ENCODE measurements around the gene TRPM8. TPM values are rescaled to one million over a fixed set of nuclear protein-coding genes. Genes with fewer than 3 reads are reported as not detected.
A peak's percentile ranks its signal among the peaks of the same experiment; 100 is the strongest.

TRPM8 gene
- total RNA-seq, 2 experiments from 2014 or later = not detected

DNA sequence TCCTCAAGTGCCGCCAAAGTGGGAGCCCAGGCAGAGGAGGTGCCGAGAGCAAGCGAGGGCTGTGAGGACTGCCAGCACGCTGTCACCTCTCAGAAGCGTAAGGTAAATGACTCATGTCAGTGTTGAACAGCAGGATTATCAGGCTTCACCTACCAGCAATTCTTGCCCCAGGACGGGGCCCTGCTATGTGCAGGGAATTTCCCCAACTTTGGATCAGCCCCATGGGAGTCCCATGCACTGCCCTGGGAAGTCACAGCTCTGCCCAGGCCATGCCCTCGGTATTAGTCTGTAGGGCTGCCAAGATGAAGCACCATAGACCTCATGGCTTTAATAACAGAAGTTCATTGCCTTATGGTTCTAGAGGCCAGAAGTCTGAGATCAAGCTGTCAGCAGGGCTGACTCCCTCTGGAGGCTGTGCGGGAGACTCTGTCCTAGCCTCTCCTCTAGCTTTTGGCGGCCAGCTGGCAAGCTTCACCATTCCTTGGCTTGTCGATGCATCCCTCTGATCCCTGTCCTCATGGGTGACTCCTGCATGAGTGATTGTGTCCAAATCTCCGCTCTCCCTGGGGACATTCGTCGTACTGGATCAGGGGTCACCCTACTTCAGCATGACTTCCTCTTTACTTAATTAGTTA is 55.9 kb downstream of the TRPM8 start:
- H3K9me3 Mint-ChIP-seq (ENCODE audit: low read depth) = no peaks in the 10 kb centered on the region
- ATAC-seq = no peak
- no peak overlapping the region for H3K27ac Mint-ChIP-seq
- H3K4me3 Mint-ChIP-seq = no peak overlapping the region
- H3K4me1 Mint-ChIP-seq = peaks cover 19% of the 10 kb centered on the region
- CTCF ChIA-PET = interaction anchor here (1.2 kb wide), 2 partner anchors 532 to 572 kb away, joined by 3 read pairs; no protein-coding TSS in a partner anchor
- no peaks in the 10 kb centered on the region for H3K36me3 Mint-ChIP-seq
- no peak for DNase-seq
- H3K27me3 Mint-ChIP-seq = peaks cover 9% of the 10 kb centered on the region

DNA sequence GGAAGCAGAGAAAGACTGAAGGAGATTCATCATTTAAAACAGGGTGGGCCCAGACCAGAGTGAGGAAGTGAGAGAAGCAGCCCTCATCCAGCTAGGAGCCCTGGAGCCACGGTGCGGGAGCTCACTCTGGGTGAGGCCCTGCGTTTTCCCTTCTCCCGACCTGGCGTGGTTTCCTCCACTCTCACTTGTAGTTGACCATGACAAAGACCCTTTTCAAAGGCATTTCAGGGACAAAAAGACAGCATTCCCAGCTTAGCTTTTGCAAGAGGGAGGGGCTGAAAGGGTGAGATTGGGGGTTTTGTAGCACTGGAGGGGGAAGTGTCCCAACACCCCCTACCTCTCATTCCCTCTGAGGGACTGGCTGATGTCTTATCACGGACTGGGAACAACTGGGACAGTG is 56.6 kb downstream of the TRPM8 start:
- ATAC-seq (no peak), DNase-seq (no peak)
- CTCF ChIA-PET = interaction anchor here (1.0 to 2.6 kb wide), 5 partner anchors 36 to 572 kb away, joined by 3 to 8 read pairs (median 3); no protein-coding TSS in a partner anchor
- Mint-ChIP-seq H3K36me3 (no peaks in the 10 kb centered on the region), H3K9me3 (ENCODE audit: low read depth) (no peaks in the 10 kb centered on the region), H3K4me3 (no peak overlapping the region), H3K27me3 (peaks cover 9% of the 10 kb centered on the region), H3K4me1 (peaks cover 26% of the 10 kb centered on the region), H3K27ac (no peak overlapping the region)

DNA sequence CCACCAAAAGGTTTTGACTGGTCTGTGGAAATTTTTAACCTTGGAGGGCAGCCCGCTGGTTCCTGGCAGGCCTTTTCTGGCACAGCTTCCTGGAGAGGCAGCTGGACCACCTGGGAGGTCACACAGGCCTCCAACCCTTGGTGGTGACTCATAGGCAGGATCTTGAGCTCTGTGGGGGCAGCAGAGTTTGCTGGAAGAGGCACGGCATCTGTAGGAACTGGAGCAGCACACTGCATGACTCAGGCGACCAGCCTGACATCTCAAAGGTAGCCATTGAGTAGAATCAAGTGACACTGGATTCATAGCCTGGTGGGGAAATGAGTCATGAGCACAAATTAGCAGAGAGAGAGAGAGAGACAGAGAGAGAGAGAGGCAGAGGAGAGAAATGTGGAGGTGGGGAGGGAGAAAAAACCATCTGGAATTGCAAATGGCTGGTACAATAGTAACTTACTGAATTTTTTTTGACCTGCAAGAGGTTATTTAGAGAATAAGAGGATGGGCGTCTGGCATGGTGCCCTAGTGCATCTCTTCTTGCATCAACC is 57.4 kb downstream of the TRPM8 start:
- DNase-seq = peak; percentile 53
- ATAC-seq = peak; percentile 81
- Mint-ChIP-seq H3K4me1 (peaks cover 30% of the 10 kb centered on the region), H3K36me3 (no peaks in the 10 kb centered on the region), H3K4me3 (no peak overlapping the region), H3K27me3 (peaks cover 9% of the 10 kb centered on the region), H3K27ac (peak overlapping the region; percentile 1), H3K9me3 (ENCODE audit: low read depth) (no peaks in the 10 kb centered on the region)
- CTCF ChIA-PET = interaction anchor here (1.0 to 2.6 kb wide), 5 partner anchors 35 to 571 kb away, joined by 3 to 8 read pairs (median 3); no protein-coding TSS in a partner anchor

- Mint-ChIP-seq H3K4me1 (peaks cover 35% of the 10 kb centered on the region), H3K27me3 (peaks cover 3% of the 10 kb centered on the region), H3K4me3 (no peak overlapping the region), H3K36me3 (no peaks in the 10 kb centered on the region), H3K9me3 (ENCODE audit: low read depth) (no peaks in the 10 kb centered on the region), H3K27ac (no peak overlapping the region)
- DNase-seq (no peak), ATAC-seq (no peak)
- CTCF ChIA-PET = interaction anchor here (0.7 to 2.6 kb wide), 5 partner anchors 111 to 569 kb away, joined by 3 to 8 read pairs (median 4); partner anchors contain the start of gene ARL4C
Measured at GRCh38 chr2:233976087-233976486, 58.9 kb downstream of the TRPM8 start.

GRCh38 chr2:233976690-233977294 is 59.6 kb downstream of the TRPM8 start:
- H3K4me1 Mint-ChIP-seq = peaks cover 37% of the 10 kb centered on the region
- no peaks in the 10 kb centered on the region for H3K9me3 Mint-ChIP-seq (ENCODE audit: low read depth)
- H3K27me3 Mint-ChIP-seq = no peaks in the 10 kb centered on the region
- DNase-seq (no peak), ATAC-seq (peak; percentile 71)
- no peaks in the 10 kb centered on the region for H3K36me3 Mint-ChIP-seq
- CTCF ChIA-PET = interaction anchor here (0.7 to 2.0 kb wide), 8 partner anchors 12 to 568 kb away, joined by 3 to 10 read pairs (median 4); partner anchors contain the start of gene ARL4C
- H3K27ac Mint-ChIP-seq = no peak overlapping the region
- H3K4me3 Mint-ChIP-seq = no peak overlapping the region

- Mint-ChIP-seq H3K9me3 (ENCODE audit: low read depth) (no peaks in the 10 kb centered on the region), H3K27ac (no peak overlapping the region), H3K27me3 (no peaks in the 10 kb centered on the region), H3K36me3 (no peaks in the 10 kb centered on the region), H3K4me3 (no peak overlapping the region), H3K4me1 (peaks cover 37% of the 10 kb centered on the region)
- ATAC-seq = no peak
- CTCF ChIA-PET = interaction anchor here (0.9 to 2.0 kb wide), 7 partner anchors 11 to 568 kb away, joined by 3 to 10 read pairs (median 4); no protein-coding TSS in a partner anchor
- DNase-seq = no peak
Measured at GRCh38 chr2:233977296-233977837, 60.2 kb downstream of the TRPM8 start.

- no peaks in the 10 kb centered on the region for H3K27me3 Mint-ChIP-seq
- no peaks in the 10 kb centered on the region for H3K36me3 Mint-ChIP-seq
- no peaks in the 10 kb centered on the region for H3K9me3 Mint-ChIP-seq (ENCODE audit: low read depth)
- no peak overlapping the region for H3K27ac Mint-ChIP-seq
- H3K4me3 Mint-ChIP-seq = no peak overlapping the region
- DNase-seq (no peak), ATAC-seq (no peak)
- H3K4me1 Mint-ChIP-seq = peaks cover 33% of the 10 kb centered on the region
- CTCF ChIA-PET = no interaction called here
Measured at GRCh38 chr2:233979748-233980147, 62.6 kb downstream of the TRPM8 start.

DNA sequence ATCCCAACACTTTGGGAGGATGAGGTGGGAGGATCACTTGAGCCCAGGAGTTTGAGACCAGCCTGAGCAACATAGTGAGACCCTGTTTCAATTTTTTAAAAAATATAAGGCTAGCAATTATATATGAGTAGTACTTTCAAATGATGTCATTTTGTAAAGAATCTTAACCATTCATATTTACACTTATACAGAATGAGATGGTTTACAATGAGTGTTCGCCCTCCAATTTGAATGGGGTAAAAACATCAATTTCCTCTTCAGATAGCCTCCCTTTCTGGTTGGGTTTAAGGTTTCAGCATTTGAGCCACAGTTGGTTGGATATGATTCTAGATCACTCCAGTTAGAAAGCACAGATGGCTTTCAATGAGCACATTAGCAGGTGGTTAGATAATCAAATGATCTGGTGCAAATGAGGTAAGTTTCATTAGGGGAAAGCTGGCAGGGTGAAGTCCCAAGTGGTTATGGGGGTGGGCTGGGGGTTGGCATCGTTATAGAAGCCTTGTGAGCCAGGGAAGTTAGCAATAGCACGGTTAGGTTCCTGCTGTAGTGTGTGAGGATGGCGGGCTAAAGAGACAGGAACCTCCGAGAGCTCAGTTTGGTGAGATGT is 63.9 kb downstream of the TRPM8 start:
- H3K4me3 Mint-ChIP-seq = no peak overlapping the region
- no peak overlapping the region for H3K27ac Mint-ChIP-seq
- no peaks in the 10 kb centered on the region for H3K27me3 Mint-ChIP-seq
- CTCF ChIA-PET = interaction anchor here (1.6 kb wide), 1 partner anchor 9 kb away, joined by 5 read pairs; no protein-coding TSS in a partner anchor
- no peak for DNase-seq
- peaks cover 29% of the 10 kb centered on the region for H3K4me1 Mint-ChIP-seq
- no peaks in the 10 kb centered on the region for H3K36me3 Mint-ChIP-seq
- H3K9me3 Mint-ChIP-seq (ENCODE audit: low read depth) = no peaks in the 10 kb centered on the region
- ATAC-seq = no peak

GRCh38 chr2:233981574-233982420 is 64.6 kb downstream of the TRPM8 start:
- Mint-ChIP-seq H3K4me1 (peaks cover 28% of the 10 kb centered on the region), H3K27me3 (no peaks in the 10 kb centered on the region), H3K36me3 (no peaks in the 10 kb centered on the region), H3K27ac (no peak overlapping the region), H3K9me3 (ENCODE audit: low read depth) (no peaks in the 10 kb centered on the region), H3K4me3 (no peak overlapping the region)
- ATAC-seq (no peak), DNase-seq (no peak)
- CTCF ChIA-PET = interaction anchor here (0.7 to 1.6 kb wide), 2 partner anchors 8 to 154 kb away, joined by 3 to 5 read pairs; no protein-coding TSS in a partner anchor

DNA sequence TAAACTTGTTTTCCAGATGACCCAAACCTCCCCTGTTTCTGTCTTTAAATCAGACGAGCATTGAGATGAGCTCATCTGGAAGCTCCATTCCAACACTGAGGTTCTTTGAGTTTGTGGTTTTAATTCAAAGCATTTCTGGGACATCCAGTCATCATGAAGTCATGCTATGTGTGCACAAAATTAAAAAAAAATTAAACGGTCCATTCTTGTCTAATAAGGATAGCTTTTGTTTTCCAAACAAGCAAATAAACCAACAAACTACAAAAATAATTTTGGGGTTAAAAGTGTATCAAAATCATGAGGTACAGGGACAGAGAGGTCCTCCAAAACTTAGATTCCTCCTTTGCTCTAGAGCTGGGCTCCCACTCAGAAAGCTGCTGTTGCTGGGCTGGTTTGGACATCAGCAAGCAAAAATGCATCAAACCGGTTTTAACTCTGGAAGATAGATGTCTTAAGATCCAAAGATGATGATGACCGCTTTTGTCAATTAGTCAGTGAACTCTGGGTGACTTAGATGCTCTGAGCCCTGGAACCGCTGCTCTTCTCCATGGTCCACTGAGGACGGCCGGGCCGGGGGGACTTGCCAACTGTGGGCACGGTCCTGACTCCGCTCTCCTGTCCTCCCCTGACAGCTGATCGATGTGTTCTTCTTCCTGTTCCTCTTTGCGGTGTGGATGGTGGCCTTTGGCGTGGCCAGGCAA is 65.4 kb downstream of the TRPM8 start:
- H3K27ac Mint-ChIP-seq = no peak overlapping the region
- CTCF ChIA-PET = interaction anchor here (0.7 kb wide), 1 partner anchor 153 kb away, joined by 3 read pairs; no protein-coding TSS in a partner anchor
- ATAC-seq (no peak), DNase-seq (no peak)
- no peaks in the 10 kb centered on the region for H3K9me3 Mint-ChIP-seq (ENCODE audit: low read depth)
- H3K4me1 Mint-ChIP-seq = peaks cover 22% of the 10 kb centered on the region
- no peaks in the 10 kb centered on the region for H3K36me3 Mint-ChIP-seq
- no peaks in the 10 kb centered on the region for H3K27me3 Mint-ChIP-seq
- no peak overlapping the region for H3K4me3 Mint-ChIP-seq

DNA sequence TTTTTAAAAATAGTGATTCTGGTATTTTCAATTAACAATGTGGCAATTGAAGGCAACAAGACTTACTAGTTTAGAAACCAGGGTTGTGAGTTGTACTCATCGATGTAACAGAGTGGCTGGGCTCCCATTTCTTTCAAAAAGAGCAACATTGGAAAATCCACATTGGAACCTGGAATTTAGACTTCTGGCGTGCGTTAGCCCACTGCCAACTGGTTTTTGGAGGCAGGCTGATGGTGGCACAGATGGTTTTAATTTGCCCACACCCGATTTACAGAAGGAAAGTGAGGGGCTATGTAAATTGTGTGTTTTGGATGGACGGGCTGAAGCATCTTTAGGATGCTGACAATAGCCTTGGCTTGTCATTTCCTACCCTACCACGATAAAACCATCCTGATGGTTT is 66.3 kb downstream of the TRPM8 start:
- ATAC-seq (no peak), DNase-seq (no peak)
- peaks cover 2% of the 10 kb centered on the region for H3K9me3 Mint-ChIP-seq (ENCODE audit: low read depth)
- H3K4me3 Mint-ChIP-seq = no peak overlapping the region
- peaks cover 2% of the 10 kb centered on the region for H3K27me3 Mint-ChIP-seq
- no peak overlapping the region for H3K27ac Mint-ChIP-seq
- H3K4me1 Mint-ChIP-seq = peaks cover 15% of the 10 kb centered on the region
- CTCF ChIA-PET = interaction anchor here (1.4 kb wide), 1 partner anchor 152 kb away, joined by 3 read pairs; no protein-coding TSS in a partner anchor
- H3K36me3 Mint-ChIP-seq = peaks cover 7% of the 10 kb centered on the region

GRCh38 chr2:233988581-233988980 is 71.4 kb downstream of the TRPM8 start:
- CTCF ChIA-PET = interaction anchor here (1.1 to 3.1 kb wide), 5 partner anchors 11 to 557 kb away, joined by 4 to 10 read pairs (median 8); partner anchors contain the start of gene ARL4C
- no peak overlapping the region for H3K4me3 Mint-ChIP-seq
- peaks cover 41% of the 10 kb centered on the region for H3K4me1 Mint-ChIP-seq
- DNase-seq (no peak), ATAC-seq (no peak)
- no peak overlapping the region for H3K27ac Mint-ChIP-seq
- H3K36me3 Mint-ChIP-seq = peaks cover 24% of the 10 kb centered on the region
- peaks cover 13% of the 10 kb centered on the region for H3K27me3 Mint-ChIP-seq
- peaks cover 2% of the 10 kb centered on the region for H3K9me3 Mint-ChIP-seq (ENCODE audit: low read depth)

All from activated CD8-positive, alpha-beta memory T cell treated with anti-CD3 and anti-CD28 coated beads, Interleukin-2, amount 10 ng/mL, durations not matched to agents 7 days and 5 days (primary cell).